ENCODE measurements around the gene DDHD1. TPM values are rescaled to one million over a fixed set of nuclear protein-coding genes. Genes with fewer than 3 reads are reported as not detected.

Gene DDHD1
- total RNA-seq, 1 donor from 2014 or later, result 5.3 TPM

GRCh38 chr14:53175375-53175774, 22.3 kb upstream of the DDHD1 start:
- DNase-seq (ENCODE audit: low read depth) (no peak), FAIRE-seq (no peak)
- no peak for TF ChIP-seq CTCF (IDR thresholded peaks at IDR 0.05; ENCODE audit: insufficient read depth, low read length, severe bottlenecking)
- Histone ChIP-seq H3K4me3 (ENCODE audit: low read depth, low read length) (no peak overlapping the region), H3K27me3 (ENCODE audit: control insufficient read depth, insufficient read depth, low read length) (no peaks in the 10 kb centered on the region), H3K36me3 (ENCODE audit: control insufficient read depth, insufficient read depth, low read length) (no peaks in the 10 kb centered on the region)

- H3K36me3 ChIP-seq (ENCODE audit: control insufficient read depth, insufficient read depth, low read length), result no peaks in the 10 kb centered on the region
- FAIRE-seq (no peak), DNase-seq (ENCODE audit: low read depth) (no peak)
- TF ChIP-seq CTCF (IDR thresholded peaks at IDR 0.05; ENCODE audit: insufficient read depth, low read length, severe bottlenecking), result no peak
- H3K4me3 ChIP-seq (ENCODE audit: low read depth, low read length), result no peak overlapping the region
- H3K27me3 ChIP-seq (ENCODE audit: control insufficient read depth, insufficient read depth, low read length), result no peaks in the 10 kb centered on the region
Observed at GRCh38 chr14:53174918-53175317, 21.8 kb upstream of the DDHD1 start.

- no peak for FAIRE-seq
Observed at GRCh38 chr14:53168786-53169185, 15.7 kb upstream of the DDHD1 start.

GRCh38 chr14:53167602-53168328, 14.6 kb upstream of the DDHD1 start:
- Histone ChIP-seq H3K36me3 (ENCODE audit: control insufficient read depth, insufficient read depth, low read length) (no peaks in the 10 kb centered on the region), H3K27me3 (ENCODE audit: control insufficient read depth, insufficient read depth, low read length) (no peaks in the 10 kb centered on the region), H3K4me3 (ENCODE audit: low read depth, low read length) (no peak overlapping the region)
- no peak for TF ChIP-seq CTCF (IDR thresholded peaks at IDR 0.05; ENCODE audit: insufficient read depth, low read length, severe bottlenecking)
- DNase-seq (ENCODE audit: low read depth) (no peak), FAIRE-seq (no peak)

More at GRCh38 chr14:53168786-53169185, 15.7 kb upstream of the DDHD1 start:
- Histone ChIP-seq H3K27me3 (ENCODE audit: control insufficient read depth, insufficient read depth, low read length) (no peaks in the 10 kb centered on the region), H3K4me3 (ENCODE audit: low read depth, low read length) (no peak overlapping the region), H3K36me3 (ENCODE audit: control insufficient read depth, insufficient read depth, low read length) (no peaks in the 10 kb centered on the region)
- DNase-seq (ENCODE audit: low read depth), result no peak
- TF ChIP-seq CTCF (IDR thresholded peaks at IDR 0.05; ENCODE audit: insufficient read depth, low read length, severe bottlenecking), result no peak

- Histone ChIP-seq H3K27me3 (ENCODE audit: control insufficient read depth, insufficient read depth, low read length) (no peaks in the 10 kb centered on the region), H3K36me3 (ENCODE audit: control insufficient read depth, insufficient read depth, low read length) (no peaks in the 10 kb centered on the region), H3K4me3 (ENCODE audit: low read depth, low read length) (no peak overlapping the region)
- DNase-seq (ENCODE audit: low read depth) (no peak), FAIRE-seq (no peak)
- no peak for TF ChIP-seq CTCF (IDR thresholded peaks at IDR 0.05; ENCODE audit: insufficient read depth, low read length, severe bottlenecking)
Observed at GRCh38 chr14:53161758-53162435, 8.8 kb upstream of the DDHD1 start.
